ENCODE measurements around the gene XAB2.

Gene XAB2

GRCh38 chr19:7629347-7630054 lies at the start of gene XAB2, which contains the start of gene PET100:
XAB2 (minus strand) TSS chr19:7629545; CDS start chr19:7629527, 18 bp downstream.
PET100 (plus strand) TSS chr19:7629793; CDS start chr19:7629834, 41 bp downstream.
- DNase-seq (ENCODE audit: low read depth), result peak; percentile 86

- DNase-seq (ENCODE audit: low read depth), result no peak
Measured at GRCh38 chr19:7677669-7678311, 48.4 kb upstream of the XAB2 start.

- DNase-seq (ENCODE audit: low read depth), result no peak
Measured at GRCh38 chr19:7676854-7677253, 47.5 kb upstream of the XAB2 start, which contains the start of gene MCEMP1. MCEMP1 (plus strand) TSS chr19:7677090; CDS start chr19:7677121, 31 bp downstream.

GRCh38 chr19:7676376-7676775 lies 47.0 kb upstream of the XAB2 start:
- DNase-seq (ENCODE audit: low read depth), result no peak

GRCh38 chr19:7674010-7675005 lies 45.0 kb upstream of the XAB2 start:
- DNase-seq (ENCODE audit: low read depth), result no peak

- no peak for DNase-seq (ENCODE audit: low read depth)
Measured at GRCh38 chr19:7672522-7672921, 43.2 kb upstream of the XAB2 start.

- no peak for DNase-seq (ENCODE audit: low read depth)
Measured at GRCh38 chr19:7670790-7671189, 41.4 kb upstream of the XAB2 start.

GRCh38 chr19:7670150-7670783 lies 40.9 kb upstream of the XAB2 start:
- no peak for DNase-seq (ENCODE audit: low read depth)

GRCh38 chr19:7669641-7670040 lies 40.3 kb upstream of the XAB2 start:
- DNase-seq (ENCODE audit: low read depth), result no peak

- DNase-seq (ENCODE audit: low read depth), result no peak
Measured at GRCh38 chr19:7668842-7669241, 39.5 kb upstream of the XAB2 start, which contains the start of gene RETN. RETN (plus strand) TSS chr19:7669049; CDS start chr19:7669327, 278 bp downstream.

- no peak for DNase-seq (ENCODE audit: low read depth)
Measured at GRCh38 chr19:7665076-7665475, 35.7 kb upstream of the XAB2 start.

- no peak for DNase-seq (ENCODE audit: low read depth)
Measured at GRCh38 chr19:7663706-7664105, 34.4 kb upstream of the XAB2 start.

- DNase-seq (ENCODE audit: low read depth), result no peak
Measured at GRCh38 chr19:7662657-7663056, 33.3 kb upstream of the XAB2 start.

GRCh38 chr19:7661744-7662538 lies 32.6 kb upstream of the XAB2 start:
- no peak for DNase-seq (ENCODE audit: low read depth)

GRCh38 chr19:7658219-7658686 lies 28.9 kb upstream of the XAB2 start:
- DNase-seq (ENCODE audit: low read depth), result no peak

- DNase-seq (ENCODE audit: low read depth), result peak; percentile 25
Measured at GRCh38 chr19:7657131-7657751, 27.9 kb upstream of the XAB2 start.

GRCh38 chr19:7655581-7655980 lies 26.2 kb upstream of the XAB2 start:
- DNase-seq (ENCODE audit: low read depth), result no peak

GRCh38 chr19:7654401-7654800 lies 25.1 kb upstream of the XAB2 start:
- DNase-seq (ENCODE audit: low read depth), result no peak

GRCh38 chr19:7652061-7652641 lies 22.8 kb upstream of the XAB2 start:
- peak; percentile 69 for DNase-seq (ENCODE audit: low read depth)

GRCh38 chr19:7650148-7650547 lies 20.8 kb upstream of the XAB2 start:
- DNase-seq (ENCODE audit: low read depth), result no peak

All from stimulated activated CD8-positive, alpha-beta memory T cell treated with anti-CD3 and anti-CD28 coated beads, Interleukin-12 subunit alpha, Interleukin-12 subunit beta, amount 100 ng/mL, for 4 hours (primary cell).